GM19397 (cell line): ENCODE results near the gene PELI2.

Experiments used
- ATAC-seq: cut with Tn5 transposase; IDR thresholded peaks from one replicate; pipeline ENCODE4 v1.9.1; 2021; ENCODE audit warnings: mild to moderate bottlenecking, moderate library complexity; ENCODE audit not compliant: unreplicated experiment

Gene PELI2

DNA sequence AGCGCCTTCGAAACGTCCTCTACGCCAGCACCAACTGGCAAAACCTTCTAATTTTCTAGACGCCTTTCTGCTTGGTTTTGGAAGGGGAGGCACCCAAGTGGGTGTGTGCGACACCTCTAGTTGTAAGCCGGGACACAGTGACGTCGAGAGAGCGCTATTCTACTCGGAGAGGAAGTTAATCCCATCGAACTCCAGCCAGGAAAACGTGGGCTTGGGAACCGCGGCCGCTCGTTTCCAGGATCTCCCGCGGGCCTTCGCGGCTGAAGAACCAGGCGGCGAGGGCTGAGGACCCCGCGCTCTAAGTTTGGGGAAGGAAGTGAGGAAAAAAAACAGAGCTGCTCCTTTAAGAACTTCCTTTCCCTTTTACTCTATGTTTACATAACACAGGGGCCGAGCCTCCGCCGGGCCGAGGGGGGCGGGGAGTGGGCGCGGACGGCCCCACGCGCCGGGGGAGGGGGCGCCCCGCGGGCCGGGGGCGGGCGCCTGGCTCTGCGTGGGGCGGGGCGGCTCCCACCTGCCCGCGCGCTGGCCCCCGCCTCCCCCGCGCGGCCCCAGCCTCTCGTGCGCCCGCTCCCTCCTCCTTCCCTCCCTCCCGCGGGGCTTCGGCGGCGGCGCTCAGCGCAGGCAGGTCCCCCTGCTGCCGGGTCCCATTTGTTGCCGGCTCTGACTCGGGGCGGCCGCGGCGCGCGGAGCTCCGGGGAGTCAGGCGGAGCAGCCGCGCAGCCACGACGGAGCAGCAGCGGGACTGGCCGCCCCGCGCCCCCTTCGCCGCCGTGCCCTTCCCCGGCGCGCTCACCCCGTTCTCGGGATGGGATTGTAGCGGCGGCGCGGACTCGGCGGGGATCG is at the start of gene PELI2:
PELI2 (plus strand) TSS at position 647 of the 846 bp plus-strand sequence. CDS start 250 bp downstream, outside the sequence.
- peak; percentile 87 for ATAC-seq

GRCh38 chr14:56073799-56074198 is 44.4 kb upstream of the PELI2 start:
- ATAC-seq: no peak

DNA sequence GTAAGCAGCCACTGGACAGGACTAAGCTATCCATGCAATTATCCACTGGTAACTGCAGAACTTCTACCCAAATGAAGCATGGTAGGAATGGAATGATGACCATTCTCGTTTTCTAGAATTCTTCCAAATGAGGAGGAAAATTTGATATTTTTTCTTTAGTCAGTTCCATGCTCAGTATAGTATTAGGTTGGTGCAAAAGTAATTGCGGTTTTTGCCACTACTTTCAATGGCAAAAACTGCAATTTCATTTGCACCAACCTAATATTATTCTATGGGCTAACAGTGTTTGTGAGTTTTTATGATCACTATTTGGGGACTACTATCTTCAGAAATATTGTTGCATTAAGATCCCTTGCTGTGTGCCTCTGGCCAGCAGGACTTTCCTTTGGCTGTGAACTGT is 42.9 kb upstream of the PELI2 start:
- no peak for ATAC-seq

GRCh38 chr14:56081139-56081538 is 37.1 kb upstream of the PELI2 start:
- no peak for ATAC-seq

DNA sequence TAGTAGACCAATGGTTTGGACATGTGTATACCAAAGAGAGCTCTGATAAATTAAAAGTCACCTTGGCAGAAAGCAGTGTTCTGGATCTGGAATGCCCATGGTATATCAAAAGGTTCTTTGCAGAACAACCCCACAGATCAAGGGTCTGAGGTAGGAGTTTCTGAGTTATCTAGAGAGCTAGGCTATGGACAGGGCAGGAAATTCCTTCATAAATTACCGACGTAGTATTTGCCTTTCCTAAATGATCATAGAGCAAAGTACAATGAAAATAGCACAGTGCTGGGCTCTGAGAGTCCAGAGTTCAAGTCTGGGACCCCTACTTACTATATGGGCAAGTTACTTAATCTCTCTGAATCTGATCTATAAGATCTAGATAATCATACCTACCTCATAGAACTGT is 35.3 kb upstream of the PELI2 start:
- ATAC-seq: no peak

GRCh38 chr14:56085471-56085870 is 32.7 kb upstream of the PELI2 start:
- ATAC-seq: no peak

GRCh38 chr14:56087671-56088471 is 30.3 kb upstream of the PELI2 start:
- ATAC-seq: no peak

DNA sequence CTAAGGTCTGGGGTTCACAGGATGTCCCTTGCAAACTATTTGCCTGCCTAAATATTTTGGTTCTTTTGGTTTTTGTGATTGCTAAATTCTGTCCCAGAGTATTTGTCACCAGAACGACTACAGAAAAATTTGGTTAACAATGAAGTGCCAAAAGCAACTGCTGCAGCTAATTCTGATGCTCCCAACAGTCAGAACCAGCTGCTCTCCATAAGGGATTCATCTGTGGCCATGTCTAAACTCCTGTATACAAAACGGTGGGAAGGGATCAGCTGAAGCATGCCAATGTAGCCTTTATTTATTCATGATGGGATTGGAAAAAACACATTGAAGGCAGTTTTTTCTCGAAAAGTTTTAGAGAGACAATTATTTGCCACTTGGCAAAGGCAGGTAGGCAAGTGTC is 29.3 kb upstream of the PELI2 start:
- ATAC-seq: no peak

DNA sequence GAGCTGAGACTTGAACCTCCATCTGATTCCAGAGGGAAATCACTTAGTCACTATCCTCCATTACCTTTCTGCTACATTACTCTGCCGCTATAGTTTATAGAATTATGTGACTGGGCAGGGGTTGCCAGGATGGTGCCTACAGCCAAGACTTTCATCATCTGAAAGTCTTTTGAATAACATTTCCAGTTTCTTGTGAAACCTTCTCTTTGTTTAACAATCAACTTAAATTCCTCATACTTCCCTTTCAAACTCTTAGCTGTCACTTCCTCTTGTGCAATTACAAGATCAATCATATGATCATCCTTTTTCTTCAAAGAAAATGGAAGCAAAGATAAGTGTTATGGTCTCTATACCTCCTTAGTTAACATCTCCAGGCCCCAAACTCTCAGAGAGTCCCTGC is 25.4 kb upstream of the PELI2 start:
- no peak for ATAC-seq

- no peak for ATAC-seq
These were observed 24.1 kb upstream of the PELI2 start for GRCh38 chr14:56094076-56094475.

GRCh38 chr14:56098021-56098420 is 20.2 kb upstream of the PELI2 start:
- ATAC-seq: no peak

DNA sequence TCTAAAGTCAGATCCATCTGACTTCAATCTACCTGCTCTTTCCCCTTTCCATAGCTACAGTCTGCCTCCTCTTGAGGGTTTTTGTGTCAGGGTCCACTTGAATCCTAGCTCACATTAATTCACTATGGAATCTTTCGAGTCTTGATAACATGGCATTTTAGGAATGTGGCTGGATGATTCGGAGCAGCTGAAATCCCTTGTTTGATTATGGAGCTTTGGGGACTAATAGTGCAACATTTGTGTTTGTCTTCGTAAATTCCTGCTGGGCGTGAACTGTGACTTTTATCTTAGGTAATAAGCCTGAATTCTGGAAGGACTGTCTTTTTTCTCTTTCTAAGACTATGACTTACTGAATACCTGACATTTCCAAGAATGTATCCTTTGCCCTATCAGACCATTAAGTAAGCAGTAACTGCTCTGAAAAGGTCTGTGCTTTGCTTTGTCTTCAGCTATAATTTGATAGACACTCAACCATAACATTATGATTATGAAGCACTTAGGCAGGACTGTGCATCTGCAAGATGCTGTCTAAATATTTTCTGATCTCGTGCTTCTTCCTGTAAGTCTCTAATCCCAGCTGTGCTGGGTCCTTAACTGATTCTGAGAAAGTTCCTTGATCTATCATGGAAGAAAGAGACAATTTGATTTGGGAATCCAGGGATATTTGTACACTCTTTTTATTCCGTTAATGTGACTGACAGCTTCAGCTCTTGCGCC is 19.0 kb upstream of the PELI2 start:
- ATAC-seq: no peak

GRCh38 chr14:56100556-56100955 is 17.7 kb upstream of the PELI2 start:
- no peak for ATAC-seq

GRCh38 chr14:56102941-56103340 is 15.3 kb upstream of the PELI2 start:
- ATAC-seq: no peak

DNA sequence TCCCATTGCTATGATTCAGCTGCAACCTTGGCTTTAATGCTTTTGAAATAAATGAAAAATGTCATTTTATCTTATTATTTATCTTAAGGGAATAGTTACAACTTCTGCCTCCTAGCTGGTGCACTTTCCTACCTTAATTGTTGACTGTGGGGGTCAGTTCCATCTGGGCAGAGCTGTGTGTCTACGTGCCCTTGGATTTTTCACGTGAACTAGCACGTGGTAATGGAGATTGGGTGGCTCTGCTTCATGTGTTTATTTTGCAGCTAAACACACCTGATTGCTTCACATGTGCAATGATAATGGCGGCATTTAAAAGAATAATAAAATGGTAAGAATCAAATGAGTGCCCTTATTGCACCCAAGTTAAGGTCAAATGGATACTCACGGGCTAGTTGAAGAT is 10.6 kb upstream of the PELI2 start:
- ATAC-seq: no peak

DNA sequence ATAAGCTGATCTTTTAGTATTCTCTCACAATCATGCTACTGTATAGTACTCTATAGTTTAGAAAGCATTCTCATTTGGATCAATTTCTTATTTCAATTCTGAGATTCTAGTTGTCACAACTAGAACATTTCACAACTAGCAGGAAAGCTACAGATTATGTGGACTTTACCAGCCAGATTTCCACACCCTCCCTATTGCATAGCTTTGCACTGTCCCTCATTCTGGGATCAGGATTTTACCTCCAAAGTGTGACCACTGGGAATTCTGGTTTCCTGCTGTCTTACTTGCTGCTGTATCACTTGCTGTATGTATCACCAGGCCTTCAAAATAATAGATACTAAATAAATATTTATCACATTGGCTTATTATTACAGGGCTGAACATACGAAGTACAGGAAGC is 10.2 kb upstream of the PELI2 start:
- ATAC-seq: no peak

DNA sequence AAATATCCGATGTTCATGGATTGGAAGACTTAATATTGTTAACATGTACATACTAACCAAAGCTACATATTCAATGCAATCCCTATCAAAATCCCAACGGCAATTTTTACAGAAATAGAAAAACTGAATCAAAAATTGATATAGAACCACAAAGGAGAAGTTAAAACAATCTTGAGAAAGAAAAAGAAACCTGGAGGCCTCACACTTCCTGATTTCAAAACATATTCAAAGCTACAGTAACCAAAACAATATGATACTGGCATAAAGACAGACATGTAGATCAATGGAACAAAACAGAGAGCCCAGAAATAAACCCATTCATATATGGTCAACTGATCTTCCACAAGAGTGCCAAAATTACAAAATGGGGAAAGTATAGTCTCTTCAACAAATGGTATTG is 5.4 kb upstream of the PELI2 start:
- no peak for ATAC-seq

- no peak for ATAC-seq
These were observed 2.8 kb upstream of the PELI2 start for GRCh38 chr14:56115334-56115870.

DNA sequence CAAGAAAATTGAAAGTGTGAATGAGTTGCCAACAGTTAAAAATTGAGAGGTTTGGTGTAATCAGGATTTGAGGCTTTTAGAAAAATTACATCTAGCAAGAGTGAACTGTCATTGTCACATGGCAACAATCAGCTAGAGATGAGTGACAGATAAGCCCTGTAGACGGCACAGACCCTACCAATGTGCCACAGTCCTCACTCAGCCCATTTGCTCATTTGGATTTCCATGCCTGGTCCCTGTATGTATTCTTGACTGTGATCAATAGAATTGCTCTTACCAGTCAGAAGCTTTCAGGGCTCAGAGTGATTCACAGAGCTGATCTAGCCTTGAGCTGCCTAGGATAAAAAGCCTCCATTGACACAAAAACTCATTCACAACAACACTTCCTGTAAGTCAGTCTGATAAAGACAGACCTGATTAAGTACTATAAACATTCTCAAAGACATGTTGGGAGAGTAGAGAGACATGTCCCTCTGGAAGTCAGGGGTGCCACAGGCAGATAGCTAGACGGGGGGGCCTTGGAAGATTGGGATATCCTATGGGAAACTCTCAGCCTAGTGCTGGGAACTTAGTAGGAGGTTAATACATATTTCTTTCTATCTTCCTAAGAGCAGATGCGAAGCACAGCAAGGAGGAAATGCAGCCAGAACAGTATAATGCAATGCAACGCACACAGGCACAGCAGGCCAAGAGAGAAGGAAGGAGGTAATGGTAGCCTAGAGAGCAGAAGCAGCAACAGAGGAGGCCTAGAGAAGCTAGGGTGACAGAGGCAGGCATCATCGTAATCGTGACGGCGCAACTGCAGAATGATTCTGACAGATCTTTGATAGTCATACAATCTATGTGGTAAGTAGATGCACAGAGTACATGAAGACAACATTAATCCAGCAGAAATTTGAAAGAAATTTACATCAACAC is 2.0 kb upstream of the PELI2 start:
- ATAC-seq: no peak

- peak; percentile 17 for ATAC-seq
These were observed 485 bp downstream of the PELI2 start for GRCh38 chr14:56118611-56119181.
